GM19043 (cell line): ENCODE results near the gene RXRB.

Experiments
- ATAC-seq: cut with Tn5 transposase; IDR thresholded peaks from one replicate; pipeline ENCODE4 v1.9.1; 2021; ENCODE audit warnings: low read depth; ENCODE audit not compliant: unreplicated experiment

RXRB gene

DNA sequence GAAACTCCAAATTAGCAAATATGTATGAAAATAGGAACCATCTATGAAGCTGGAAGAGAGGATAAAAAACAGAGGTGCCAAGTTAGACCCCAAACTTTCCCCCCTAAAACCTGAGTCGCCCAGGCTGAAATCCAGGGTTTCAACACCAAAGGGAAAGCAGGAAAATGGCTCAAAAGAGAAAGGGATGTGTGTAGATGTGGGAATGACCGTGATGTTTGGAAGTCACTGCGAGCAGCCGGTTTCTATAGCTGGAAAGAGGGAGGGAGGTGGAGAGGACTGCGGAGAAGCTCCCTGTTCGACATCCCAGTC is 12.3 kb upstream of the RXRB start:
- ATAC-seq = no peak

DNA sequence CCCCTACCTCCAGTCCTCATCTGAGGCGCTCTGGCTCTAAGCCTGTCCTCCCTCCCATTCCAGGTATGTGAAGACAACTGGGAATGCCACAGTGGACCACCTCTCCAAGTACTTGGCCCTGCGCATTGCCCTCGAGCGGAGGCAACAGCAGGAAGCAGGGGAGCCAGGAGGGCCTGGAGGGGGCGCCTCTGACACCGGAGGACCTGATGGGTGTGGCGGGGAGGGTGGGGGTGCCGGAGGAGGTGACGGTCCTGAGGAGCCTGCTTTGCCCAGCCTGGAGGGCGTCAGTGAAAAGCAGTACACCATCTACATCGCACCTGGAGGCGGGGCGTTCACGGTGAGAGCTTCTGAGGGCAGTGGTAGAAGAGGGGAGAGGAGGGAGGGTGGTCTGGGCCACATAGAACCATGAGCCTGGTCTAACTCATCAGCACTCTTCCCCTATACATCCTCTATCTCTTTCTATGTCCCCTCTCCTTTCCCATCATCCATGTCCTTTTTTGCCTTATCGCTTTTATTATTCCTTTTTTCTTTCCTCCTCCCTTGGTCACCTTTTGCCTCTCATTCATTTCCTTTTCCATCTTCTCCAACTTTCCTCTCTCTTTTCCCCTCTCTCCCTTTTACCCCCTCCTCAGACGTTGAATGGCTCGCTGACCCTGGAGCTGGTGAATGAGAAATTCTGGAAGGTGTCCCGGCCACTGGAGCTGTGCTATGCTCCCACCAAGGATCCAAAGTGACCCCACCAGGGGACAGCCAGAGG is 11.4 kb upstream of the RXRB start:
- no peak for ATAC-seq

DNA sequence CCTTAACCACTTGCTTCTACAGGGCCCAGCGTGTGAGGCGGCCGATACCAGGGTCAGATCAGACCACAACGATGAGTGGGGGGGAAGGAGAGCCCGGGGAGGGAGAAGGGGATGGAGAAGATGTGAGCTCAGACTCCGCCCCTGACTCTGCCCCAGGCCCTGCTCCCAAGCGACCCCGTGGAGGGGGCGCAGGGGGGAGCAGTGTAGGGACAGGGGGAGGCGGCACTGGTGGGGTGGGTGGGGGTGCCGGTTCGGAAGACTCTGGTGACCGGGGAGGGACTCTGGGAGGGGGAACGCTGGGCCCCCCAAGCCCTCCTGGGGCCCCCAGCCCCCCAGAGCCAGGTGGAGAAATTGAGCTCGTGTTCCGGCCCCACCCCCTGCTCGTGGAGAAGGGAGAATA is 10.7 kb upstream of the RXRB start:
- ATAC-seq = no peak

DNA sequence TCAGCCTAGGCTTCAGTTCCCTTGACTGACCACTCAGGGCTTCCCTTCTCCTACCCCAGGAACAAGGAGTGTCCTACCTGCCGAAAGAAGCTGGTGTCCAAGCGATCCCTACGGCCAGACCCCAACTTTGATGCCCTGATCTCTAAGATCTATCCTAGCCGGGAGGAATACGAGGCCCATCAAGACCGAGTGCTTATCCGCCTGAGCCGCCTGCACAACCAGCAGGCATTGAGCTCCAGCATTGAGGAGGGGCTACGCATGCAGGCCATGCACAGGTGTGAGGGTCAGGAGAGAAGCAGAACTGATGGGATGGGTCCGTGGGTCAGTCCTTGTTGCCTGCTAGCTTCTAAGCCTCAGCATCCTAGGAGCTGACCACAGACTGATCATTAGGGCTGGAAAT is 9.4 kb upstream of the RXRB start:
- no peak for ATAC-seq

DNA sequence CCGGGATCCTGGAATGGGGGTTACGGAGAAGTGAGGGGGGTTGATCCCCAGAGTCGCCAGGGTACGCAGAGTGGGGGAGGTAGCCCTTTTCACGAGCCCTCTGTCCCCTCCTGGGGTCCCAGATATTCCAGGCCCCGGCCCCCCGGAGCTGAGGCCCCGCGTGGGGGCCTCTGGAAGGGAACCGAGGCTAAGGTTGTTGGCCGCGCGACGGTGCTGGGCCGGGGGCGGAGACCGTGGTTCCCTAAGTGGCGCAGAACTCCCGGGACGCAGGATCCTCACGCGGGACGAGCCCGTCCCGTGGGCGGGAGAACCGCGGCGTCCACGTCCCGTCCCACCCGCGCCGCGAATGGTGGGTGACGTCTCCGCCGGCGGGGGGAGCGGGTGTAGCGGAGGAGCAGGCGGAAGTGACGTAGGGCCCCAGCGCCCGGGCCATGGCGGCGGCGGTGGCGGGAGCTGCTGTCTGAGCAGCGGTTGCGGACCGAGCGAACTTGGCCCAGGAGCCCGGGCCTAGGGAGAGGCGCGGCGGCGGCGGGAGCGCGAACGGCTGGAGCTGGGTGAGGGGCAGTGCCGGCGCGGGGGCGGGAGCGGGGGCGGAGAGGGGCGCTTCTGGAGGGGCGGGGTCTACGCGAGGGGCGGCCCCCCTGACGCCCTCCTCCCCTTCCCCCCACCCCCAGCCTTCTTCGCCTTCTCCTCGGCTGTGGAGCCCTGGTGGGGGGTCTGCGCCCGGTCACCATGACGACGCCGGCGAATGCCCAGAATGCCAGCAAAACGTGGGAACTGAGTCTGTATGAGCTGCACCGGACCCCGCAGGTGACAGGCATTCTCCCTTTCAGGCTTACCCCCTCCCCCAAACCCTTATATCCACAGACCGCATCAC is 7.9 kb upstream of the RXRB start, which contains the start of gene RING1:
RING1 (plus strand) TSS at position 410 of the 877 bp plus-strand sequence; CDS start at position 733, 323 bp downstream.
- no peak for ATAC-seq

DNA sequence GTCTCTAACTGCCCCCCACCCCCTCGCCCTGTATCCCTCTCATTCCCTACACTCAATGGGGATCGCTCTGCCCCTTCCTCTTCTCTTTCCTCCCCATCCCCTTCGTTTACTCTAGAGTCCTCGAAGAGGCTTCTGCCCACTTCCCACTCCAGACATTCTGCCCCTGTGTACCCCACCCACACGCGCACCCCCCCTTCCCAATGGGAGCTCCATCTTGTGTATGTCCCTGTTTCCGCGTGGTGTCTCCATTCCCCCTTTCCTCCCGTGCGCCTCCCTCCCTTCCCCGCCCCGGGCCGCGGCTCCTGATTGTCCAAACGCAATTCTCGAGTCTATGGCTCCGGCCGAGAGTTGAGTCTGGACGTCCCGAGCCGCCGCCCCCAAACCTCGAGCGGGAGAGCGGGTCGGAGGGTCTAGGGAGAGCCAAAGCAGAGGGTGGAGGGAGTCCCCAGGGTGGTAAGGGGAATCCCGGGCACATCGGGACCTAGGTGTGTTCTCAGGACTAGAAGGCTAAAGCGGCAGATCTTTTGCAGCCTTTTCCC is 7.2 kb upstream of the RXRB start:
- ATAC-seq = no peak

DNA sequence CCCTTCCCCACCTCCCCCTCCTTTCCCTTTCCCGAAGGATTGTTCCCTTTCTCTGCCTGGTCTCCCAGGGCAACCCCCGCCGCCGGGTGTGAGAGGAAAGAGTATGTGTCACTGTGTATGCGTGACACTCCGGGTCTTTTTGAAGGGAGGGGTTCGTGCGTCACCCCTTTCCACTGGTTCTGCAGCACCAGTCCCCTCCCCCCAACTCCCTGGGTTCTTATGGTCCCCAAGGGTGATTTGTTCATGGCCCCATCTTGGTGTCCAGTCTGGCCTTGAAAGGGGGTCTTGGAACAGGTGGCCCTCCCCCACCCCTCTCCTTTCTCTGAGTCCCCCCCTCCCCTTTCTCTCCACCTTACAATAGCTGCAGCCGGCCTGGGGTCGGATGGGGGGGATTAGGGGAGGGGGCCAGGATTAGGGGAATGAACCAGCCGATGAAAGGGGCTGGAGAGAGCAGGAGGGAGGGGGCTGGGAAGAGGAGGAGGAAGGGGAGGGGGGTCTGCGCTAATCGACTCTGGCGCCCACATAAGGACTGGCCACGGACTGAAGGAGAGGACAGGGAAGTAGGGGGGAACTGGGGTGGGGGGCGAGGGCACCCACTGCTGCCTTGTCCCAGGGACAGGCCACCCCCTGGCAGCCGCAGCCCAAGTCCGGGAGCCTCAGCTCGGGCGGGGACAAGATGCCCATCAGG is 6.5 kb upstream of the RXRB start:
- no peak for ATAC-seq

DNA sequence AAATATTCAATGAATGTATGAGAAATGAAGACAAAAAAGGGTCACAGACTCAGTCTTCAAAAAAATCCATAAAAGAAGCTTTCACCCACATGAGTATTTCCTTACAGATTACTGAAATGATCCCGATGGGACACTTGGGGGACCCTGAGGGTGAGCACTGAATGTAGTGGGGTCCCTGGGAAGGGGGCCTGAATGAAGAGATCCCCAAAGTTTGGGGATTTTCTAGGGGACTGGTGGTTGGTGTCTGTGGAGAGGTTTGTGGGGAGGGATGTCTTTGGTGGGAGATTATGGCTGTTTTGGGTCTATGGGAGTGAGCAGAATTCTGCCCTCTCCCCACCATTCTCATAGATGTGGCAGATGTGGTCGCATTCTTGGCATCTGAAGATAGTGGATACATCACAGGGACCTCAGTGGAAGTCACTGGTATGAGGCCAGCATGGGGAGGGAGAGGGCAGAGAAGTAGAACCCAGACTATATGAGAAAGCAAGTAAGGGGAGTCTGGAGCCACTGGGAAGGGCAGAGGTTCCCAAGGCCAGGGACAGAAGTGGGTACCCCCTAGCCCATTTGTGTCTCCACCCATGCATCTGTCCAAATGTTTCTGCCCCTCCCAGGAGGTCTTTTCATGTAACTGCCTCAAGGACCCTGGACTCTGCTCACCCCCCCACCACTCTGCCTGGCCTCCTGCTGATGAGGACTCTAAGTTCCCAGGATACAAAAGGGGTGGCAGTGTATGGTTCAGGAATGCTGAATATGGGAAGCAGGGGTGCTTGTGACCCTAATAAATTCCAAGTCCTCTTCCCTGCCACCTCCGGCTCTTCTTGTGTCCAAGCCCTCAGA is 5.8 kb upstream of the RXRB start:
- no peak for ATAC-seq

DNA sequence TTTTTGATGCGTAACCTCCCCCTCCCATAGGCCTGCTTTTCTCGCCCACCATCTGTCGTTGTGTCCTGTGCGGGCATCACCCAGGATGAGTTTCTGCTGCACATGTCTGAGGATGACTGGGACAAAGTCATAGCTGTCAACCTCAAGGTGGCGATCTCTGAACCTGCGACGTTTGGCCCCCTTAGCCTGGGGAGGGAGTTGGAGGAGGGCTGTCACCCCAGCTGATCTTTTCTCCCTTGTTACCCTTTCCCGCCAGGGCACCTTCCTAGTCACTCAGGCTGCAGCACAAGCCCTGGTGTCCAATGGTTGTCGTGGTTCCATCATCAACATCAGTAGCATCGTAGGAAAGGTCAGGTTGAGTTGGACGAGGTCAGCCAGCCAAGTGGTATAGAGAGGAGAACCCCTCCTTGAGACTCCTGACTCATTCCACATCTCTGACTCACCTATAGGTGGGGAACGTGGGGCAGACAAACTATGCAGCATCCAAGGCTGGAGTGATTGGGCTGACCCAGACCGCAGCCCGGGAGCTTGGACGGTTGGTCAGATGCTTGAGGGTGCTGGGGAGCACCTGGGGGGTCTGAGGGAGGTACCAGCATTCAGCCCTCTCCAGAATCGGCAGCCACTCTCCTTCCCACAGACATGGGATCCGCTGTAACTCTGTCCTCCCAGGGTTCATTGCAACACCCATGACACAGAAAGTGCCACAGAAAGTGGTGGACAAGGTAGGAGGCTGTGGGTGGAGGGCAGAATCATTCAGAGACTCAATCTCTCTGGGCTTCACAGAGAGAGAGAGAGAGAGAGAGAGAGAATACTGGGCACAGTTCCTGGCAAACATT is 4.9 kb upstream of the RXRB start:
- no peak for ATAC-seq

DNA sequence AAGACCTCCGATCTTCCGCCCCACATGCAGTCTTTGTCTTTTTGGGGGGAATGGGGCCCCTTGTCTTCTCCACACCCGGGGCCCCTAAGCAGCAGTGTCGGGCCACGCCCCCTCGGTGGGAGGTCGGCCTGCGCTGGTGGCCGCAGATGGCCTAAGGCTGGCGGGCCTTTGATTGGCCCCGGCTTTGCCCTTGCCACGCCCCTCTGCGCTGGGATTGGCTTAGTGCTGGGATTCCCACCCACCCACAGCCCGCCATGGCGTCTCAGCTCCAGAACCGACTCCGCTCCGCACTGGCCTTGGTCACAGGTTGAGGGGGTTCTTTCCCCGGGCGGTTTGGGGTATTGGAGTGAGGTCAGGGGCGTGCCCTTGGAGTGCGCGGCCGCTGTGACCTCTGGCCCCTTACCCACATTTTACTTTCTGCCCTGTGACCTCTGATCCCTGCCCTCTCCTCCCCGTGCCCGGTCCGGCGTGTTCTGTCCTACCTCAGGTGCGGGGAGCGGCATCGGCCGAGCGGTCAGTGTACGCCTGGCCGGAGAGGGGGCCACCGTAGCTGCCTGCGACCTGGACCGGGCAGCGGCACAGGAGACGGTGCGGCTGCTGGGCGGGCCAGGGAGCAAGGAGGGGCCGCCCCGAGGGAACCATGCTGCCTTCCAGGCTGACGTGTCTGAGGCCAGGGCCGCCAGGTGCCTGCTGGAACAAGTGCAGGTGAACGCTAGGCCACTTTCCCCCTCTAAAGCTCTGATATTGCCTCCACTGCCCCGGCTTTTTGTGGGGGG is 4.1 kb upstream of the RXRB start, which contains the start of gene HSD17B8:
HSD17B8 (plus strand) TSS at position 241 of the 776 bp plus-strand sequence; CDS start at position 255, 14 bp downstream.
- peak; percentile 46 for ATAC-seq

DNA sequence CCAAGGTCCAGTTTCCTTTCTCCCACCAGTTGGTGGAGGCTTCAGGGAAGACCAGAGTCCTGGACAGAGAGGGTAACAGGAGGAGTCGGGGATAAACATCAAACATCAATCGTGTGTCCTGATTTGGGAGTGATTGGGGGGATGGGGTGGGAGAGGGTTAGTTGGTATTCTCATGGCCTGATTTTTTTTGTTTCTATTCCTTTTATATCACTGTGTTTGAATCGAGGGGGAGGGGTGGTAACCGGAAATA is 3.6 kb upstream of the RXRB start:
- ATAC-seq = no peak

DNA sequence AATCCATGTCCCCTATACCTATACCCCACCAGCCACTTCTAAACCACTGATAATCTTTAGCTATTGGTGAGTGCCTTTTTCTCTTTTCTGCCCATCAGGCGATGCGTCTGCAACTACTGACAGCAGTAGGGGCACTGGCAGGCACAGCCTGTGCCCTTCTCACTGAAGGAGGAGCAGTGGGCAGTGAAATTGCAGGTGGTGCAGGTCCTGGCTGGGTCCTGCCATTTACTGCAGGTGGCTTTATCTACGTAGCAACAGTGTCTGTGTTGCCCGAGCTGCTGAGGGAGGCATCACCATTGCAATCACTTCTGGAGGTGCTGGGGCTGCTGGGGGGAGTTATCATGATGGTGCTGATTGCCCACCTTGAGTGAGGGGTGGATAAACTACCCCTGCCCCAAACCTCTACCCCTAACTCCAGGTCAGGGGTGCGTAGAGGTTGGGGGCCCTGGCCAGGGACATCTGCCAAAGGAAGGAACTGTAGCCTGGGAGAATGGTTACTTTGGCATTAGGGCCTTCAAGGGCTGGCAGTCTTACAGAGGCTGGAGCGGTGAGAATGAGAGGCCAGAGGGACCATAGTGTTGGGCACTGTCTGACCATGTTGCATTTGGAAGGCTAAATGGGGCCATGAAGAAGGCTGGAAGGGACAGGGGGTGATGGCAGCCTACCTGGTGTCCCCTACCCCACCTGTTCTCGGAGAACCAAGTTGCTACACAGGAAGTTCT is 3.1 kb upstream of the RXRB start:
- ATAC-seq = no peak

DNA sequence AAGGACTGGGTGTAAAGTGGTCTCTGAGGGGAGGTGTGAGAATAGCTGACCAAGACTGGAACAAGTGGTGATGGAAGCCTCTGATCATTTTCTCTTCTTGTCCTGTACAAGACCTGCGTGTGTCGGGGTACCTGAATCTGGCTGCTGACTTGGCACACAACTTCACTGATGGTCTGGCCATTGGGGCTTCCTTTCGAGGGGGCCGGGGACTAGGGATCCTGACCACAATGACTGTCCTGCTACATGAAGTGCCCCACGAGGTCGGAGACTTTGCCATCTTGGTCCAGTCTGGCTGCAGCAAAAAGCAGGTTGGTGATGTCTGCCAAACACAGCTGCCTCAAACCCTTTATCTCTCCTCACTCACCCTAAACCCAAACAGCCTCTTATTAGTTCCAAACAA is 2.3 kb upstream of the RXRB start:
- no peak for ATAC-seq

DNA sequence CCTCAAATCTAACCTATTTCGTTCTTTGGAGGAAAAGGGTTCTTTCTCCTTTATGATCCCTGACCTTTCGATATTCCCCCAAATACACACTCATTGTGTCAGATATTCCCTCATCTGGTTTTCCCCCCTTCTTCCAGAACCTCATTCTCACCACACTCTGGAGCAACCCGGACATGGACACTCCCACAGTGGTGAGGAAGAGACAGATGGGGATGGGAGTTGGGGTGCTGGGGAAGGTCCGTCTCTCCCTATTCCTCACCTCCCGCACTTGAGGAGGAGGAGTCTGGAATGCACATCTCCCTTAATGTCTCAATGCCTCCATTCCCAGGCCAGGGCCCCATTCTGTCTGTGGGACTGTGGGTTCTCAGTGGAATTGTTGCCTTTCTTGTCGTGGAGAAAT is 1.5 kb upstream of the RXRB start:
- ATAC-seq = no peak

DNA sequence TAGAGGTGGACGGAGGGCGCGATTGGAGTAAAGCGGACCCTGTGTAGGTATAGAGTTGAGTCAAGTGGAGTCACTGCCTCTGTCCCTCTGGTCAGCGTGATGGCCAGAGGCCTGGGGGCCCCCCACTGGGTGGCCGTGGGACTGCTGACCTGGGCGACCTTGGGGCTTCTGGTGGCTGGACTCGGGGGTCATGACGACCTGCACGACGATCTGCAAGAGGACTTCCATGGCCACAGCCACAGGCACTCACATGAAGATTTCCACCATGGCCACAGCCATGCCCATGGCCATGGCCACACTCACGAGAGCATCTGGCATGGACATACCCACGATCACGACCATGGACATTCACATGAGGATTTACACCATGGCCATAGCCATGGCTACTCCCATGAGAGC is 681 bp upstream of the RXRB start:
- ATAC-seq = no peak

DNA sequence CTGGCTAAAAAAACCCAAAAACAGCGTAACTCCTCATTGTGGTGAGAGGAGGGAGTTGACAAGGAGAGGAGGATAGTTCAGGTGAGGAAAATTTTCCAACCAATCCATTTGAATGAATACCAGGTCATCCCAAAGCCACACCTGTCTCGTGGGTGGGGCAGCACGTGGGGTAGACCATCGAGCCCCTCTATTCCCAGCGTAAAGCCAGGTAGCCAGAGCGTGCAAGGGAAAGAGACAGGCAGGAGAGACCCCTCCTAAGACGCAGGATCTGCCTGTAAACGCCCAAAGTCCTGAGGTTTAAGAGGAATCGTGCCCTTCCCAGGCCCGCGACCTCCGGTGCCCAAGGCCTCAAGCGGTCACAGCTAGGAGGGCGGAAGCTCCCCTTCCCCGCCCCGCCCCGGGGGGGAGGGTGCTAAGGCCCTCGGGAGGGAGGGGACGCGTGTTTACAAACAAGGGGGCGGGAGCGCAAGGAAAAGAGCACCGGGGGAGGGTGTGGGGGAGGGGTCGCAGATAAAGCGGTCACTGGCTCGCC is 712 bp downstream of the RXRB start:
- ATAC-seq = peak; percentile 9

DNA sequence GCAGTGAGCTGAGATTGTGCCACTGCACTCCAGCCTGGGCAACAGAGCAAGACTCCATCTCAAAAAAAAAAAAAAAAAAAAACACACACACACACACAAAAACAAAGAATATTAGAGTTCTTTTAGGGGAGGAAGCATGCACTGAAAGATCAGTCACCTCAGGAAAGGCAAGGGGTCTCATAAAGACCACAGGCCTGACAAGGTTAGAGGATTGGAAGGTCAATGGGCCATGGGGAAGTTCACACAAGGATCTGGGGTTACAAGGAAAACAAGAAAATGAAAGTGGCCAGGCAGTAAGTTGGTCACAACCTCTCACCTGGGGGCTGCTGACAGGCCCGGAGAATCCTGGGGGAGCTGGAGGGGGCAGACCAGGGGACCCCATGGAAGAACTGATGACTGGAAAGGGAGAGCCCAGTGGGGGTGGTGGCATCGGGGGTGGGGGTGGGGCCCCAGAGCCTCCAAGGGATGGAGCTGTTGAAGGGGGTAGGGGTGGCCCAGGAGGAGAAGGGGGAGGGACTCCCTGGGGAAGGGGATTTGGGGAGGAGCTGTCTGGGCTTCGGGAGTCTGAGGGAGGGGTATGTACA is 1.5 kb downstream of the RXRB start:
- no peak for ATAC-seq
